Measurements from ENCODE around the gene ROPN1B.

Gene ROPN1B

DNA sequence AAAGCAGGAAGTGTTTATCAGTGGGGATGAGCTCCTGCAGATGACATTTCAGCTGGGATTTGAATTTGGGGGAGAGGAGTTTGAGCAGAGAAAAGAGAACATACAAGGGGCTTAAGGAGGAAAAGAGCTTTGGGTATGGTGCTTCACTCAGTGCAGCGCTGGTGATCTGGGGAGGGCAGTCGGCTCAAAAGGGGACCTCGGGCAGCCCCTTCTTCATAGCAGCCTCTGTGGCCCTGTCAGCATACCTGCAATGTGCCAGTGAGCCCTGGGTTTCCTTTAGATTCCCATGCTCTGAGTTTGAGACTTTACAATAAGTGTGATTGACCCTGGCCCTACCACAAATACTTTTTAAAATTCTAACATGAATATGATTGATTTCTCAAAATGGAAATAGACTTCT, 40.2 kb downstream of the ROPN1B start:
- Histone ChIP-seq H3K36me3 (ENCODE audit: insufficient read depth, low read length) (no peaks in the 10 kb centered on the region; the same call in 1 of the 2 replicates), H3K9me3 (ENCODE audit: control insufficient read depth, insufficient read depth, low read length) (no peaks in the 10 kb centered on the region), H3K9ac (ENCODE audit: low read depth, low read length) (no peak overlapping the region)

DNA sequence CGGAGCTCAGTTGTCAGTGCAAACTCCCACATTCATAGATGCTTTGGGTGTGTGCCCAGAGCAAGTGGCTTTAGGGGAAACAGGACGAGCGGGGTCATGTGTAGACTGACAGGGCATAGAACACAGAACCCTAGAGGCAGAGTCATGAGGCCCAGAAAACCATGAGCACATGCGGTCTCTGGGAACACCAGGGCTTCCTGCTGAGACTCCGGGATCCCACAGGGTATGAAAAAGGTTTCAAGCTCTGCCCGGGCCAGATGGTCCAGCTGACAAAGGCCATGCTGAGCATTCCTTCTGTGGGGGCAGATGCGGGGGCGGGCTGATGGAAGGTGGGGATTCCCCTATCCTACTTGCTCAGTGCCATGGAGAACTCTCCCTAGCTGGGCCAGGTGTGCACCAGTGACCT, 44.8 kb downstream of the ROPN1B start:
- Histone ChIP-seq H3K9me3 (ENCODE audit: control insufficient read depth, insufficient read depth, low read length) (no peaks in the 10 kb centered on the region), H3K9ac (ENCODE audit: low read depth, low read length) (no peak overlapping the region), H3K4me1 (ENCODE audit: insufficient read depth, low read length) (peaks cover 11% of the 10 kb centered on the region; the same call in 1 of the 2 replicates), H3K36me3 (ENCODE audit: insufficient read depth, low read length) (no peaks in the 10 kb centered on the region)

More for the DNA sequence above, 40.2 kb downstream of the ROPN1B start:
- peaks cover 7% of the 10 kb centered on the region; the same call in 1 of the 2 replicates for H3K4me1 ChIP-seq (ENCODE audit: insufficient read depth, low read length)

DNA sequence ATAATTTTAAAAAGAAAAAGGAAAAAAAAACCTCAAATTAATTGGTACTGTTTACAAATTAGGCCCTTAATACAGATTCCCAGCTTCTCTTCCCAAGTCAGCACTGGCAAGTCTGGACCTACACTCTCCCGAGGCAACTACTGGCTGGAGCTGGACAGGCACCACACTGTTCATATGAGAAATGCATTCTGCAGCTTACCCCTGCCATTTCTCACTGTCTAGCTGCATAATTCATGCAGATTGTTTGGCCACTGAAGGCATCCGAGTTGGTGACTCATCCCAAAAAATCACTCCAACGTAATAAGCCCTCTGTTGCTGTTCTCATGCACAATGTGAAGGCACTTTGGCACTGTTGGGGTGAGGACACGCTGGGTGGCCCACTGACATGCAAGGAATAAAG, 45.3 kb downstream of the ROPN1B start:
- Histone ChIP-seq H3K9ac (ENCODE audit: low read depth, low read length) (no peak overlapping the region), H3K4me1 (ENCODE audit: insufficient read depth, low read length) (peaks cover 11% of the 10 kb centered on the region; the same call in 1 of the 2 replicates), H3K9me3 (ENCODE audit: control insufficient read depth, insufficient read depth, low read length) (no peaks in the 10 kb centered on the region), H3K36me3 (ENCODE audit: insufficient read depth, low read length) (no peaks in the 10 kb centered on the region)

GRCh38 chr3:126015075-126015474, 46.1 kb downstream of the ROPN1B start:
- Histone ChIP-seq H3K9ac (ENCODE audit: low read depth, low read length) (no peak overlapping the region), H3K4me1 (ENCODE audit: insufficient read depth, low read length) (peaks cover 11% of the 10 kb centered on the region; the same call in 1 of the 2 replicates), H3K36me3 (ENCODE audit: insufficient read depth, low read length) (no peaks in the 10 kb centered on the region), H3K9me3 (ENCODE audit: control insufficient read depth, insufficient read depth, low read length) (no peaks in the 10 kb centered on the region)

DNA sequence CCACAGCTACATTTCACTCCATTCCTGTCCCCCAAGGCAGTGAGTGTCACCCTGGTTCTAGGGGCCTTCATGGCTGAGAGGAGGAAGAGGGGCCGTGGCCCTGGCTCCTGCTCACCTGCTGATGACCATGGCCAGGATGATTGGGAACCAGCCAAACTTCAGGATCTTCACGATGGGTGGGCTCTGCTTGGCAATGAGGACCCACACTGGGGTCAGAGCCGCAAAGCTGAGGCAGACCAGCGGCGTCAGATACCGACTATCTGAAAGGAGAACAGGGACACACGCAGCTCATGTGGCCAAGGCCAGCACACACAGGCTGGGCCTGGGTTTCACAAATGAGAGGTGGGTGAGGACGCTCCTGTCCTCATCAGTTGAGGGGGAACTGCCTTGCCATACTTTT, 47.6 kb downstream of the ROPN1B start:
- Histone ChIP-seq H3K9ac (ENCODE audit: low read depth, low read length) (no peak overlapping the region), H3K4me1 (ENCODE audit: insufficient read depth, low read length) (peaks cover 15% of the 10 kb centered on the region)

GRCh38 chr3:126017362-126017761, 48.4 kb downstream of the ROPN1B start:
- Histone ChIP-seq H3K36me3 (ENCODE audit: insufficient read depth, low read length) (no peaks in the 10 kb centered on the region), H3K4me1 (ENCODE audit: insufficient read depth, low read length) (peaks cover 21% of the 10 kb centered on the region), H3K9ac (ENCODE audit: low read depth, low read length) (no peak overlapping the region), H3K9me3 (ENCODE audit: control insufficient read depth, insufficient read depth, low read length) (no peaks in the 10 kb centered on the region)

More for the DNA sequence above, 47.6 kb downstream of the ROPN1B start:
- Histone ChIP-seq H3K9me3 (ENCODE audit: control insufficient read depth, insufficient read depth, low read length) (no peaks in the 10 kb centered on the region), H3K36me3 (ENCODE audit: insufficient read depth, low read length) (no peaks in the 10 kb centered on the region)

GRCh38 chr3:126018545-126018944, 49.6 kb downstream of the ROPN1B start:
- peaks cover 23% of the 10 kb centered on the region for H3K4me1 ChIP-seq (ENCODE audit: insufficient read depth, low read length)
- no peaks in the 10 kb centered on the region for H3K36me3 ChIP-seq (ENCODE audit: insufficient read depth, low read length)
- H3K9me3 ChIP-seq (ENCODE audit: control insufficient read depth, insufficient read depth, low read length) = no peaks in the 10 kb centered on the region
- no peak overlapping the region for H3K9ac ChIP-seq (ENCODE audit: low read depth, low read length)

- no peaks in the 10 kb centered on the region for H3K36me3 ChIP-seq (ENCODE audit: insufficient read depth, low read length)
- H3K9ac ChIP-seq (ENCODE audit: low read depth, low read length) = no peak overlapping the region
- no peaks in the 10 kb centered on the region for H3K9me3 ChIP-seq (ENCODE audit: control insufficient read depth, insufficient read depth, low read length)
- H3K4me1 ChIP-seq (ENCODE audit: insufficient read depth, low read length) = peaks cover 18% of the 10 kb centered on the region
Measured at GRCh38 chr3:126018995-126019394, 50.0 kb downstream of the ROPN1B start.

GRCh38 chr3:126019683-126020082, 50.7 kb downstream of the ROPN1B start:
- no peaks in the 10 kb centered on the region for H3K9me3 ChIP-seq (ENCODE audit: control insufficient read depth, insufficient read depth, low read length)
- peaks cover 13% of the 10 kb centered on the region for H3K4me1 ChIP-seq (ENCODE audit: insufficient read depth, low read length)
- no peak overlapping the region for H3K9ac ChIP-seq (ENCODE audit: low read depth, low read length)
- H3K36me3 ChIP-seq (ENCODE audit: insufficient read depth, low read length) = no peaks in the 10 kb centered on the region

DNA sequence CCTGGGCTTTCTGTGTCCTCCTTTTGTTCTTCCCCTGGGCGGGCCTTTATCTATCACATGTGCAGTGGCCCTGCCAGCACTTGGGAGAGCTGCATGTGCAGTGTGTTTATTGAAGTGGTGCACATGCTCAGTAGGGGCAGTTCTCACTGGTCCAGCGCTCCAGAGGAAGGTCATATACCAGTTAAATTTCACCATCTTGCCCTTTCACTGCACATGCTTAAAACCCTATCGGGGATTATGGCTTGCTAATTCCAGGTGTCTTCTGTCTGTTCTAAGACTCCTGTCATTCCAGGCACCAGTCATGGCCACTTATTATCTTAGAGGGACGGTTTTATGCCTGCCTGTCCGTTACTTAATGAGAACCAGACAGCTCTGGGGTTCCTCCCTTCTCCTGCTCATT, 52.2 kb downstream of the ROPN1B start:
- Histone ChIP-seq H3K36me3 (ENCODE audit: insufficient read depth, low read length) (no peaks in the 10 kb centered on the region), H3K4me1 (ENCODE audit: insufficient read depth, low read length) (peaks cover 13% of the 10 kb centered on the region), H3K9ac (ENCODE audit: low read depth, low read length) (no peak overlapping the region), H3K9me3 (ENCODE audit: control insufficient read depth, insufficient read depth, low read length) (no peaks in the 10 kb centered on the region)

DNA sequence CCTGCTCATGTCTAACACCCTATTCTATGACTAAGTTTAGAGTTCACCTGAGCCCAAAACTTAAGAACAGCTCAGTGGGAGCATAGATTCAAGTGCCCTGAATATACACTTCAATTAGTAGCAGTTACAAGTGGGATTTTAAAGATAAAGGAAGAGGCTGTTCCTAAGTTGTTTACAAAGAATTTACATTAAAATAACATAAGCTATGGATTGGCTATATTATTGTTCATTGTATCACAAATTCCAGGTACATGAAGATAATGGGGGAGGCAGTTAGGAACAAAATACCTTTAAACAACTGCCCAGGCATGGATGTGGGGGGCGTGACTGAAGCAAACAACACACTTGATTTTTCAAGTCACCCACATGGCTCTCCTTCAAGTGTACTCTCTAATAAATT, 52.7 kb downstream of the ROPN1B start:
- peaks cover 13% of the 10 kb centered on the region for H3K4me1 ChIP-seq (ENCODE audit: insufficient read depth, low read length)

GRCh38 chr3:126022741-126023359, 53.9 kb downstream of the ROPN1B start:
- Histone ChIP-seq H3K9ac (ENCODE audit: low read depth, low read length) (no peak overlapping the region), H3K9me3 (ENCODE audit: control insufficient read depth, insufficient read depth, low read length) (0 out of 2 replicates have a peak, but pooled peaks cover 2% of the 10 kb centered on the region), H3K36me3 (ENCODE audit: insufficient read depth, low read length) (no peaks in the 10 kb centered on the region), H3K4me1 (ENCODE audit: insufficient read depth, low read length) (peaks cover 13% of the 10 kb centered on the region)

More for the DNA sequence above, 52.7 kb downstream of the ROPN1B start:
- no peaks in the 10 kb centered on the region for H3K36me3 ChIP-seq (ENCODE audit: insufficient read depth, low read length)
- H3K9ac ChIP-seq (ENCODE audit: low read depth, low read length) = no peak overlapping the region
- no peaks in the 10 kb centered on the region for H3K9me3 ChIP-seq (ENCODE audit: control insufficient read depth, insufficient read depth, low read length)

GRCh38 chr3:126023390-126023789, 54.4 kb downstream of the ROPN1B start:
- Histone ChIP-seq H3K9ac (ENCODE audit: low read depth, low read length) (no peak overlapping the region), H3K9me3 (ENCODE audit: control insufficient read depth, insufficient read depth, low read length) (peaks cover 7% of the 10 kb centered on the region), H3K36me3 (ENCODE audit: insufficient read depth, low read length) (no peaks in the 10 kb centered on the region), H3K4me1 (ENCODE audit: insufficient read depth, low read length) (peaks cover 13% of the 10 kb centered on the region)

DNA sequence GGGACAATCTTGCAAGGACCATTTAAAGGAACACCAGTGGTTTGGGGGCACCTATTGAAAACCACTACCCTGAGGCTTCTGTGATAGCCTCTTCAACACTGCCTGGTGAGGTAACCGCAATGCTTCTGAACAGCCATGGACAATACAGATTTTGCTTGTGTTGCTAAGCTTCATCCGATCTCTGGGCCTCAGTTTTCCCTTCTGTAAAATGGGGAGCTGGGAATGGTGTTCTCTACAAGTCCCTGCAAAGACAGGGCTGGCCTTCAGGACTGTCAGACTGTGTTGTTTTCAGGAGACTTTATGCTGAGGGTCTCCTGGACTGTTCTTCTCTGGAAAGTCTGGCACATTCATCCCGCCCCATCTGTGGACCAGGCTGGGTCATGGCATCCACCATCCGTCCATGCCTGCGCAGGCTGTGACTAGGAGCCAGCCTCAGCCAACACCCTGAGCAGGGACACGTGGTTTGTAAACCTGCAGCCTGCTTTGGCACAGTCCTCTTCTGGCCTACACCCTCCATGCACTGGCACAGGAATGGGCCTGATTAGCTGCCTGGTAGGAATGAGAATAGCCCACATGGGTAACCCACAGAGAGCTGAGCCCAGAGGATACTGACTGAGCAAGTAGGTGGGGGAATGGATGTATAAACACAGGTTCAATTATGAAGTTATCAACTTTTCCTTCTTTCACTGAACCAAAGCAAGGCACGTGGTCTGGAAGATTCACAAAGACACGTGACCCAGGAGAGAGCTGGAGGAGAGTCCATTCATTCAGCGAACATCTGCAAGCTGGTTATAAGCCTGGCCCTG, 55.3 kb downstream of the ROPN1B start:
- Histone ChIP-seq H3K9ac (ENCODE audit: low read depth, low read length) (no peak overlapping the region), H3K9me3 (ENCODE audit: control insufficient read depth, insufficient read depth, low read length) (peaks cover 10% of the 10 kb centered on the region), H3K4me1 (ENCODE audit: insufficient read depth, low read length) (peaks cover 13% of the 10 kb centered on the region), H3K36me3 (ENCODE audit: insufficient read depth, low read length) (no peaks in the 10 kb centered on the region)
